Cardiac septum (tissue), 1 donor: ENCODE measurements around the gene PBRM1. TPM values are rescaled to one million over a fixed set of nuclear protein-coding genes. Genes with fewer than 3 reads are reported as not detected.
"Not testable (repeated sequence)": the region's sequence is repeated elsewhere in the genome, so short reads cannot be mapped to it uniquely, and the experiment has no call there.

ENCODE experiments used
- DNase-seq: peaks from one replicate; pipeline ENCODE4 v3.0.0-alpha.2; 2020; ENCODE audit warnings: low spot score
- intact Hi-C: fragments of 100-400 bp; cut with DNase I; formaldehyde crosslinking; loops from one replicate; pipeline ENCODE4 v1.14.0; 2022
- total RNA-seq: library from RNA; stranded (reverse); fragmentation: NEBNext Ultra II Directional; extraction: Animal tissue kit (Norgen Biotek cat#: 25700); gene quantifications from one replicate; pipeline ENCODE4 v1.2.1, GENCODE V29; 2021
- donor health status: DM: no; HTN: no; CAD: no.

Gene PBRM1
- total RNA-seq, 1 donor from 2014 or later = 50.2 TPM

DNA sequence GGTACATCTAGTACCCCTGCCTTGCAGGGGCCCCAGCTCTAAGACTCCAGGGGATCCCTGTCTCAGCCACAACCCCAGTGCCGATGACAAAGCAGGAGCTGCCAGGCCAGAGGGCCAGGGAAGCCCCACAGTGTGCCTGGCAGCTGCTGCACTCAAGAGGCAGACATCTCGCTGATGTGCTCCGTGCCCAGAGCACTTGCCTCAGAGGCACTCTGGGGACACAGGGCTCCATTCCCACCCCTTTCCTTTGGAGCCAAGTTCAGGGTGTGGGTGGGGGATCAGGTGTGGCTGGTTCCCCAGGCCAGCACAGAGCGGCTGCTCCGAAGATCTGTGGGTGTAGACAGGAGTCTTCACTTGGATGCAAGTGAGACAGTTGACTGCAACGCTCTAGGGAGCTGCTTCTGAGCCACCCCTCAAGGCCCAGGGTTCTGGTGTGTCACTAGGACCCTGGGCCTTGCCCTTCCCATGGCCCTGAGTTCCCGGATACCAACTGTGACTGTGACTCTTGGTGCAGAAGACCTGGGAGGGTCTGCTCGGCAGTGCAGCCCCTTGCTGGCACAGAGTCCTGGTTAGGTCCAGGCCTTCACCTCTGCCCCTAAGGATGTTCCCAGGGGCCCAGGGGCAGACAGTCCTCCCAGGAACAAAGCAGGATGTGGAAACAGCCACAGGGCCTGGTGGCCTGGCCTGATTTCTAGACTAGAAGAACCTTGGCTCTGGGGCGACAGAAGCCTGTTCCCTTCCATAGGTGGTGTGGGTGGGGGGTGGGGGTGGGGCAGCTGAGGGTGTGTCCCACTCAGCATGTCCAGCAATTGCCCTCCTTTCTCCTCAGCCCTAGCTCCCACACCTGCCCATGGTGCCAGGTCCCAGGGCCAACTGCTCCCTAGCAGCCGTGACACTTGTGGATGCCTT lies 154.5 kb downstream of the PBRM1 start:
- intact Hi-C loops = loop anchor here (2.0 to 10.0 kb wide), 2 partner anchors 48 to 634 kb away; partner anchors contain the start of gene PRKCD
- DNase-seq = peak; percentile 77

DNA sequence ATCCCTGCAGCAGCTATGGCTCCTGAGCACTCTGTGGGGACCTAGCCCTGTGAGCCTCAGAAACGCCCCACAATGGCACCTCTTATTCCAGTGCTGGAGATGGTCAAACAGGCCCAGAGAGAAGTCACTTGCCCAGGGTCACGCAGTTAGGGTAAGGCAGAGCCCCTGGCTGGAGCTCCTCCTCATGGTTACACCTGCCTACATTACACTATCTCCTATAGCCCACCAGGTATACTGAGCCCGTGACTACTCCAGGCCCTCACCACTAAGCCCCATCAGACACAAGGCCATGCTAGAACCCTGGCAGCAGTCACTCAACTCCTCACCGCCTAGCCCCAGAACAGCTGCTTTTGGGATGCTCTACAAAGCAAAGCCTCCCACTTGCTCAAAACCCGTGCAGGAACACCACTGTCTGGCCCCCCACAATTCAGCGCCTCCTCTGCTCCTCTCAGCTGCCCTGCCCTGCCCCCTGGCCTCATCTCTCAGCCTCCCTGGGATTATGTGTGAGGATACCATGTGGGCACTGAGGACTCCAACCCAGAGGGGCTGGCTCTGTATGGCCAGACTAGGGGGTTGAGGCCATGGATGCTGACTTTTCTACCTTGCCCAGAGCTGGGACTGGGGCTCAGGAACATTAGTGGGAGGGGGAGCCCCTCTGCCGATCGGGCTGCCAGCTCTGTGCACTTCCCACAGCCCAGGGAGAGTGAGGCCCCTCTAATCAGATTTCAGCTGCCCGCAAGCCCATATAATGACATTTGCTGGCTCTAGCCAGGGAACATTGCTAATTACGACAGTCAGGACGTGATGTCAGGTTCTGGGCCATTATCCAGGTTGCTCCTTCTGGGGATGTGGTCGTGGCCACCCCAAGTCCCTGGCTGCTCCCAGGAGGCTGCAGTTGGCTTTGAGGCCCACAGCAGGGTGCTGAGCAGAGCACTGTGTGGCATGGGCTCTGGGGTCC lies 156.1 kb downstream of the PBRM1 start:
- intact Hi-C loops = loop anchor here (2.0 to 10.0 kb wide), 2 partner anchors 47 to 635 kb away; partner anchors contain the start of gene PRKCD

GRCh38 chr3:52528586-52529375 lies 156.9 kb downstream of the PBRM1 start:
- intact Hi-C loops = no loop called here
- peak; percentile 69 for DNase-seq

More for the DNA sequence above, 156.1 kb downstream of the PBRM1 start:
- DNase-seq = peak; percentile 74

DNA sequence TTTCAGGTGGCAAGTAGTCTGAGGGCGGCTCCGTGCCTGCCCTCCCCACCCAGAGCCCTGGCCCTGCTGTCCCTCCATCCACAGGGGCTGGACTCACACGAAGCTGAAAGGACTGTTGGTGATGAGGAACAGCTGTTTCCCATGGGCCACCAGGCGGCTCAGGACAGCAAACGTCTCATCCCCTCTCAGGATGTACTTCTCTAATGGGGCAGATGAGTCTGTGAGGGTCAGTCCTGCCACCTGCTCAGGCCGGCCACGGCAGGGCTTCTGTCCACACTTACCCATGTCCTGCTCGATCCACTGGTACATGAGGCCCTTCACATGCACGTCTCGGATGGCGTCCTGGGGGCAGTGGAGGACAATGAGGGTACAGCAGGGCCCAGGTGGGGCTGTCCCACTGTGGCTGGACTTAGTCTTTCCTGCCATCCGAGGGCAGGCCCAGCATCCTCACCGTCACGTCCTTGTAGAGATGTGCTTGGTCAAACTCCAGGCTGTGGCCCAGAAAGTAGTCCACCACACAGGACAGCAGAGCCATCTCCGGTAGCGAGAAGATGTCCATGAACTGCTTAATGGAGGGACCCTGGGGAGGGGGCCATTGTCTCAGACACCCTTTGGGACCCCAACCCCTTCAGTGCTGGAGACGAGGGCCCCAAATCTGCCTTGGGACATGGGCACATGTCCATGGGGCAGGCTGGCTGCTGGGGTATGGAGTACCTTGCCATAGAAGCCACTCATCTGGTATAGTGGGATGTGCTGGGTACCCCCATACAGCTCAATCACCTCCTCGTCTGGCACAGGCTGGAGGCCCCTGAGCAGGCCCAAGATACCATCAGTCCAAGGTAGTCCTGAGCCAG lies 157.8 kb downstream of the PBRM1 start:
- DNase-seq = peak; percentile 73
- intact Hi-C loops = no loop called here

DNA sequence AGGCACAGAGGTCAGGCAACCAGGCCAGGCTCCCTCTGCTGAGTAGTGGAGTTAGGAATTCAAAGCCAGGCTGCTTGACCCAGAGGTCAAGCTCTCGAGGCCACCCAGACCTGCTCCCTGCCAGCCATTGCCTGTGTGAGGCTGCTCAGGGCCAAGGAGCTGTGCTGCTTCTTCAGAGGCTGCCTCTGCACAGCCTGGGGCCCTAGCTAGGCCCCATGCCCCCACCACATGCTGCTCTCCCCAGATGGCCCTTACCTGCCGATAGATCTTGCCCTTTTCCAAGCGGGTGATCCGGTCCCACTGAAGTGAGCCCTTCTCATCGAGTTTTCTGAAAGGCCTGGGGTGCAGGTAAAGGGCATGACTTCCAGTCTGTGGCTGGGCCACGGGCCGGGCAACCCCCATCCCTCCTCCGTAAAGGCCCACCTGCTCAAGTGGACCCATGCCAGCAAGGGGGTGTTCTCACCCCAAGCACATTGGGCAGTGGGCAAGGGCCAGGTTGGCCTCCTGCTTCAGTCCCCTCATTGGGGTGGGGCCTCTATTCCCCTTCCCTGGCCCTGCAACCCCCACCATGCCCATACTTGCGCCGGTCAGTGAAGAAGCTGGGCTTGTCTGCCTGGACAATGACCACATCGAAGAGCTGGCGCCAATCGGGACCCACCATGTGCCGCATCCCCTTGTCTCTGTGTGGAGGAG lies 158.5 kb downstream of the PBRM1 start:
- intact Hi-C loops = no loop called here
- DNase-seq = peak; percentile 67

- intact Hi-C loops, DNase-seq: not testable (repeated sequence)
Measured at GRCh38 chr3:52526671-52527038, 159.1 kb downstream of the PBRM1 start.

- intact Hi-C loops = no loop called here
- peak; percentile 72 for DNase-seq
Measured at GRCh38 chr3:52525680-52526561, 159.8 kb downstream of the PBRM1 start.

GRCh38 chr3:52524752-52525679 lies 160.7 kb downstream of the PBRM1 start:
- DNase-seq = peak; percentile 86
- intact Hi-C loops = no loop called here

- intact Hi-C loops = no loop called here
- peak; percentile 74 for DNase-seq
Measured at GRCh38 chr3:52524258-52524751, 161.4 kb downstream of the PBRM1 start.

GRCh38 chr3:52523386-52524257 lies 162.1 kb downstream of the PBRM1 start:
- intact Hi-C loops = no loop called here
- peak; percentile 70 for DNase-seq

- intact Hi-C loops = no loop called here
- DNase-seq = peak; percentile 73
Measured at GRCh38 chr3:52522651-52523251, 163.0 kb downstream of the PBRM1 start.

DNA sequence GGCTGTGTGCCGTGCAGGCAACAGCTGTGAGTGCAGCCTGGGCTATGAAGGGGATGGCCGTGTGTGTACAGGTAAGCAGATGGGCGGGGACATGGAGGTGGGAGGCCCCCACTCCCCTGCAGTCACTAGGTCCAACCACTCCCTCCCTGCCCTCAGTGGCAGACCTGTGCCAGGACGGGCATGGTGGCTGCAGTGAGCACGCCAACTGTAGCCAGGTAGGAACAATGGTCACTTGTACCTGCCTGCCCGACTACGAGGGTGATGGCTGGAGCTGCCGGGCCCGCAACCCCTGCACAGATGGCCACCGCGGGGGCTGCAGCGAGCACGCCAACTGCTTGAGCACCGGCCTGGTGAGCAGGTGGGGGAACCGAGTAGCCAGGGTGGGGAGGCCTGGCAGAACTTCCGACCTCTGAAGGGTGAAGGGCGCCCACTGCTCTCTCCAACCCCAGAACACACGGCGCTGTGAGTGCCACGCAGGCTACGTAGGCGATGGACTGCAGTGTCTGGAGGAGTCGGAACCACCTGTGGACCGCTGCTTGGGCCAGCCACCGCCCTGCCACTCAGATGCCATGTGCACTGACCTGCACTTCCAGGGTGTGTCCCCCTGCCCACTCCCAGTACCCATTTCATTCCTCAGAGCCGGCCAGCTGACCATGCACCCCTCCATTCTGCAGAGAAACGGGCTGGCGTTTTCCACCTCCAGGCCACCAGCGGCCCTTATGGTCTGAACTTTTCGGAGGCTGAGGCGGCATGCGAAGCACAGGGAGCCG lies 163.6 kb downstream of the PBRM1 start:
- intact Hi-C loops = no loop called here
- DNase-seq = peak; percentile 67

DNA sequence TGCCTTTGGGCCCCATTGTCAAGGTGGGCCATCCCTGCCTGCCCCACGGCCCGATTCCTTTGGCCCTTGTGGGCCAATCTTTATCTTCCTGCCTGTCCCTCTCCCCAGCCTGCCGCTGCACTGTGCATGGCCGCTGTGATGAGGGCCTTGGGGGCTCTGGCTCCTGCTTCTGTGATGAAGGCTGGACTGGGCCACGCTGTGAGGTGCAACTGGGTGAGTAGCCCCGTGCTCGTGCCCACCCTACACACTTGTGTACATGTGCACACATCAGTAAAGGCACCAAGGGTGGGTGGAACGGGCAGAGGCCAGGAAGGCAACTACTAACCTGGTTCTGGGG lies 164.3 kb downstream of the PBRM1 start:
- no peak for DNase-seq
- intact Hi-C loops = no loop called here
